Hepatocyte (in vitro differentiated cells): Measurements from ENCODE around the gene THY1. TPM values are rescaled to one million over a fixed set of nuclear protein-coding genes. Genes with fewer than 3 reads are reported as not detected.

Experiments used
- DNase-seq: peaks from one replicate; pipeline ENCODE4 v3.0.0-alpha.2; 2016; ENCODE audit warnings: low spot score
- H2AFZ ChIP-seq: fragments of 200-600 bp; sonication (generic); 2 replicates; pipeline ENCODE4 v1.6.0; 2016; ENCODE audit warnings: antibody characterized with exemption, mild to moderate bottlenecking
- H3K27ac ChIP-seq: fragments of 200-600 bp; sonication (generic); 2 replicates; pipeline ENCODE4 v1.5.1; 2016; ENCODE audit warnings: mild to moderate bottlenecking
- H3K27me3 ChIP-seq: fragments of 200-600 bp; sonication (generic); 2 replicates; pipeline ENCODE4 v1.6.1; 2016
- H3K36me3 ChIP-seq: fragments of 200-600 bp; sonication (generic); replicated peaks from 2 replicates; pipeline ENCODE4 v1.5.1; 2016; ENCODE audit warnings: low read depth; ENCODE audit not compliant: insufficient read depth
- H3K4me1 ChIP-seq: fragments of 200-600 bp; sonication (generic); 2 replicates; pipeline ENCODE4 v1.5.1; 2016; ENCODE audit warnings: mild to moderate bottlenecking, moderate library complexity; ENCODE audit not compliant: insufficient read depth
- H3K4me2 ChIP-seq: fragments of 200-600 bp; sonication (generic); 2 replicates; pipeline ENCODE4 v1.6.0; 2016
- H3K4me3 ChIP-seq: fragments of 200-600 bp; sonication (generic); 2 replicates; pipeline ENCODE4 v1.5.1; 2016; ENCODE audit warnings: mild to moderate bottlenecking
- H3K79me2 ChIP-seq: fragments of 200-600 bp; sonication (generic); 2 replicates; pipeline ENCODE4 v1.6.0; 2017; ENCODE audit warnings: mild to moderate bottlenecking
- H3K9me2 ChIP-seq: fragments of 200-600 bp; sonication (generic); replicated peaks from 2 replicates; pipeline ENCODE4 v1.6.0; 2017; ENCODE audit warnings: mild to moderate bottlenecking; ENCODE audit not compliant: insufficient read depth
- H3K9me3 ChIP-seq: fragments of 200-600 bp; sonication (generic); 2 replicates; pipeline ENCODE4 v1.5.1; 2016; ENCODE audit warnings: low read depth, mild to moderate bottlenecking
- H4K20me1 ChIP-seq: fragments of 200-600 bp; sonication (generic); 2 replicates; pipeline ENCODE4 v1.6.0; 2016; ENCODE audit warnings: mild to moderate bottlenecking; ENCODE audit not compliant: insufficient read depth, poor library complexity, severe bottlenecking
- CTCF ChIP-seq: fragments of 200-600 bp; sonication (generic); IDR thresholded peaks from 2 replicates; pipeline ENCODE4 v1.5.1; 2016; ENCODE audit warnings: antibody characterized with exemption, mild to moderate bottlenecking; ENCODE audit not compliant: poor library complexity
- EZH2 ChIP-seq: fragments of 200-600 bp; sonication (generic); IDR thresholded peaks from 2 replicates; pipeline ENCODE4 v1.6.1; 2016; ENCODE audit warnings: antibody characterized with exemption, mild to moderate bottlenecking, borderline replicate concordance
- EZH2phosphoT487 ChIP-seq: fragments of 200-600 bp; sonication (generic); IDR thresholded peaks from one replicate; pipeline ENCODE4 v1.6.1; 2018; ENCODE audit warnings: antibody characterized with exemption, mild to moderate bottlenecking, low read depth, moderate library complexity; ENCODE audit not compliant: unreplicated experiment, severe bottlenecking
- WGBS: methylation state at CpG from one replicate; pipeline ENCODE4 v1.1.6; 2016; ENCODE audit warnings: low lambda C conversion rate; ENCODE audit errors: missing lambda C conversion rate; 5-methylcytosine and 5-hydroxymethylcytosine counted together
- polyA plus RNA-seq: library from polyadenylated mRNA; unstranded; fragments of >200 nt; fragmentation: Nextera tagmentation; extraction: Ambion mirVana; gene quantifications from 2 replicates; pipeline ENCODE4 v1.2.1, GENCODE V29; 2016
- small RNA-seq: library from RNA; depleted of rRNA; stranded (forward); fragments of <200 nt; gene quantifications from one replicate; pipeline ENCODE3, GENCODE V24; 2014
- total RNA-seq: library from RNA; depleted of rRNA; stranded (reverse); fragments of >200 nt; gene quantifications from 2 replicates; pipeline ENCODE4 v1.2.3, GENCODE V29; 2014

The THY1 gene
- total and polyA plus RNA-seq, 2 experiments from 2014 or later, result 52.1 to 156 TPM

- no peaks in the 10 kb centered on the region for H3K36me3 ChIP-seq
- H3K79me2 ChIP-seq, result no peaks in the 10 kb centered on the region
- peak; percentile 92 for DNase-seq
- H3K4me2 ChIP-seq, result peak overlapping the region; percentile 61
- no peaks in the 10 kb centered on the region for H3K9me3 ChIP-seq
- H3K9me2 ChIP-seq, result no peaks in the 10 kb centered on the region
- H4K20me1 ChIP-seq, result no peaks in the 10 kb centered on the region
- no peak overlapping the region for H2AFZ ChIP-seq
- peaks cover 64% of the 10 kb centered on the region for H3K4me1 ChIP-seq
- WGBS, result 53% methylated on average over 17 of the region's 17 CpGs
- H3K4me3 ChIP-seq, result no peak overlapping the region
- H3K27ac ChIP-seq, result peak overlapping the region; percentile 90
- no peaks in the 10 kb centered on the region for H3K27me3 ChIP-seq
- TF ChIP-seq EZH2 (no peak), CTCF (no peak), EZH2phosphoT487 (no peak)
These were observed 54.6 kb downstream of the THY1 start for GRCh38 chr11:119368121-119369034.

- H3K36me3 ChIP-seq, result no peaks in the 10 kb centered on the region
- peak overlapping the region; percentile 90 for H3K27ac ChIP-seq
- no peak overlapping the region for H3K4me3 ChIP-seq
- peak overlapping the region; percentile 61 for H3K4me2 ChIP-seq
- H3K9me2 ChIP-seq, result no peaks in the 10 kb centered on the region
- no peaks in the 10 kb centered on the region for H3K9me3 ChIP-seq
- no peaks in the 10 kb centered on the region for H4K20me1 ChIP-seq
- peak; percentile 67 for DNase-seq
- 45% methylated on average over 9 of the region's 9 CpGs for WGBS
- H3K4me1 ChIP-seq, result peaks cover 66% of the 10 kb centered on the region
- no peaks in the 10 kb centered on the region for H3K79me2 ChIP-seq
- TF ChIP-seq EZH2 (no peak), CTCF (no peak), EZH2phosphoT487 (no peak)
- H3K27me3 ChIP-seq, result no peaks in the 10 kb centered on the region
- no peak overlapping the region for H2AFZ ChIP-seq
These were observed 55.3 kb downstream of the THY1 start for GRCh38 chr11:119367661-119368120.

Small RNA genes lying within 50 kb of the gene (small RNA-seq; reads per million reads assigned to genes)
- not detected for gene AP003396.4

Other genes with a start within 250 kb of the THY1 start
- 12.7 and 27.0 TPM in 2 replicates for gene NHERF4, start 237.7 kb downstream of the THY1 start, total RNA-seq
- gene NHERF4, start 237.7 kb downstream of the THY1 start, polyA plus RNA-seq, result 26.5 and 32.8 TPM in 2 replicates
- gene CBL, start 216.8 kb downstream of the THY1 start, total RNA-seq, result 12.1 and 15.6 TPM in 2 replicates
- 4.6 and 6.6 TPM in 2 replicates for gene CBL, start 216.8 kb downstream of the THY1 start, polyA plus RNA-seq
- gene MCAM, start 106.0 kb downstream of the THY1 start, total RNA-seq, result 8.7 and 35.4 TPM in 2 replicates
- gene MCAM, start 106.0 kb downstream of the THY1 start, polyA plus RNA-seq, result 5.1 and 6.1 TPM in 2 replicates
- 15.5 and 15.8 TPM in 2 replicates for gene RNF26, start 88.6 kb downstream of the THY1 start, total RNA-seq
- gene RNF26, start 88.6 kb downstream of the THY1 start, polyA plus RNA-seq, result 35.5 and 46.9 TPM in 2 replicates
- 12.5 and 13.7 TPM in 2 replicates for gene C1QTNF5, start 82.3 kb downstream of the THY1 start, total RNA-seq
- gene C1QTNF5, start 82.3 kb downstream of the THY1 start, polyA plus RNA-seq, result 18.0 and 23.6 TPM in 2 replicates
- 0.08 TPM in 1 of 2 replicates, not detected in the other for gene MFRP, start 76.5 kb downstream of the THY1 start, total RNA-seq
- gene MFRP, start 76.5 kb downstream of the THY1 start, polyA plus RNA-seq, result not detected in 2 replicates
- 7.3 and 8.1 TPM in 2 replicates for gene USP2, start 41.5 kb downstream of the THY1 start, total RNA-seq
- 23.5 and 35.7 TPM in 2 replicates for gene USP2, start 41.5 kb downstream of the THY1 start, polyA plus RNA-seq